GM12873 (cell line): Measurements from ENCODE around the gene SIRT4.

Source experiments
- TF ChIP-seq, protein P1 (sequence below): IDR thresholded peaks from 2 replicates; pipeline ENCODE4 v1.5.1; 2012; ENCODE audit warnings: low read depth, mild to moderate bottlenecking, moderate library complexity, low read length, control low read depth; ENCODE audit not compliant: insufficient read depth; ENCODE audit errors: missing control alignments

Gene SIRT4

DNA sequence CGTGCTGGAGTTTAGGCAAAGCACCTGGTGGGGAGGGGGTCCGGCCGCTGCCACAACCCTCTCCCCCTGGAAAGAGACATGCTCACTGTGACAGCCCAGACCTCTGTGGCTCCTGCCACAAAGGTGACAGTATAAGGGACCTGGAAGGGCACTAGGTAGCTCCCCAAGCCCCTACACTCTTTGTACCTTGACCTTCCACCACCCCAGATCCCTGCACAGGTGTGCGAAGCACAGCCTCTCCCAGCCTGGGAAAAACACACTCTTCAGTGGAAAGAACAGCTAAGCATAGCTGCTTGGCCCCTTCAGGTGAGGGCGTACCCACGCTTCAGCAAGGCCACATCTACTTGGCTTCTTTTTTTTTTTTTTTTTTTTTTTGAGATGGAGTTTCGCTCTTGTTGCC, 30.4 kb downstream of the SIRT4 start:
- TF ChIP-seq, protein P1, sequence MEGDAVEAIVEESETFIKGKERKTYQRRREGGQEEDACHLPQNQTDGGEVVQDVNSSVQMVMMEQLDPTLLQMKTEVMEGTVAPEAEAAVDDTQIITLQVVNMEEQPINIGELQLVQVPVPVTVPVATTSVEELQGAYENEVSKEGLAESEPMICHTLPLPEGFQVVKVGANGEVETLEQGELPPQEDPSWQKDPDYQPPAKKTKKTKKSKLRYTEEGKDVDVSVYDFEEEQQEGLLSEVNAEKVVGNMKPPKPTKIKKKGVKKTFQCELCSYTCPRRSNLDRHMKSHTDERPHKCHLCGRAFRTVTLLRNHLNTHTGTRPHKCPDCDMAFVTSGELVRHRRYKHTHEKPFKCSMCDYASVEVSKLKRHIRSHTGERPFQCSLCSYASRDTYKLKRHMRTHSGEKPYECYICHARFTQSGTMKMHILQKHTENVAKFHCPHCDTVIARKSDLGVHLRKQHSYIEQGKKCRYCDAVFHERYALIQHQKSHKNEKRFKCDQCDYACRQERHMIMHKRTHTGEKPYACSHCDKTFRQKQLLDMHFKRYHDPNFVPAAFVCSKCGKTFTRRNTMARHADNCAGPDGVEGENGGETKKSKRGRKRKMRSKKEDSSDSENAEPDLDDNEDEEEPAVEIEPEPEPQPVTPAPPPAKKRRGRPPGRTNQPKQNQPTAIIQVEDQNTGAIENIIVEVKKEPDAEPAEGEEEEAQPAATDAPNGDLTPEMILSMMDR: no peak

- TF ChIP-seq, protein P1: peak; percentile 76
Observed at GRCh38 chr12:120335447-120335846, 33.3 kb downstream of the SIRT4 start.

DNA sequence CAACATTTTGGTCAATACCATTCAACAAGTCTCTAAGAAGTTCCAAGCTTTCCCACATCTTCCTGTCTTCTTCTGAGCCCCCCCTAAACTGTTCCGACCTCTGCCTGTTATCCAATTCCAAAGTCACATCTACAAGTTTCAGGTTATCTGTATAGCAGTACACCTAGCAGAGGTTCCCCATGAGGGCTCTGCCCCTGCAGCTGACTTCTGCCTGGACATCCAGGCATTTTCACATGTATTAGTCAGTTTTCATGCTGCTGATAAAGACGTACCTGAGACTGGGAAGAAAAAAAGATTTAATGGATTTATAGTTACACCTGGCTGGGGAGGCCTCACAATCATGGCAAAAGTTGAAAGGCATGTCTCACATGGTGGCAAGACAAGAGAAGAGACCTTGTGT, 35.6 kb downstream of the SIRT4 start:
- TF ChIP-seq, protein P1: no peak

- TF ChIP-seq, protein P1: no peak
Observed at GRCh38 chr12:120339256-120339655, 37.1 kb downstream of the SIRT4 start.

- TF ChIP-seq, protein P1: no peak
Observed at GRCh38 chr12:120342175-120343038, 40.3 kb downstream of the SIRT4 start.

GRCh38 chr12:120343039-120343537, 41.0 kb downstream of the SIRT4 start:
- TF ChIP-seq, protein P1: no peak

GRCh38 chr12:120343692-120344091, 41.6 kb downstream of the SIRT4 start:
- TF ChIP-seq, protein P1: no peak
